NCI-H1105 treated with DMSO at 0.1 percent for 48 hours (cell line): Measurements from ENCODE around the gene PATJ.
"Not testable (repeated sequence)": the region's sequence is repeated elsewhere in the genome, so short reads cannot be mapped to it uniquely, and the experiment has no call there.

Source experiments
- DNase-seq: peaks from one replicate; lab custom pipeline; 2025; lab: John Stamatoyannopoulos, UW

PATJ gene

DNA sequence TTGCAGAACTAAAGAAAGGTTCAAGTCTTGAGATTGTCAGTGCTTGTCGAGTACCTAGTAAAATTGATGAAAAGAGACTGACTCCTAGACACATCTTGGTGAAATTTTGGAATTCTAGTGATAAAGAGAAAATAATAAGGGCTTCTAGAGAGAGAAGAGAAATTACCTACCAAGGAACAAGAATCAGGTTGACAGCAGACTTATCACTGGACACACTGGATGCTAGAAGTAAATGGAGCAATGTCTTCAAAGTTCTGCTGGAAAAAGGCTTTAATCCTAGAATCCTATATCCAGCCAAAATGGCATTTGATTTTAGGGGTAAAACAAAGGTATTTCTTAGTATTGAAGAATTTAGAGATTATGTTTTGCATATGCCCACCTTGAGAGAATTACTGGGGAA, 468.7 kb downstream of the PATJ start:
- no peak for DNase-seq

DNA sequence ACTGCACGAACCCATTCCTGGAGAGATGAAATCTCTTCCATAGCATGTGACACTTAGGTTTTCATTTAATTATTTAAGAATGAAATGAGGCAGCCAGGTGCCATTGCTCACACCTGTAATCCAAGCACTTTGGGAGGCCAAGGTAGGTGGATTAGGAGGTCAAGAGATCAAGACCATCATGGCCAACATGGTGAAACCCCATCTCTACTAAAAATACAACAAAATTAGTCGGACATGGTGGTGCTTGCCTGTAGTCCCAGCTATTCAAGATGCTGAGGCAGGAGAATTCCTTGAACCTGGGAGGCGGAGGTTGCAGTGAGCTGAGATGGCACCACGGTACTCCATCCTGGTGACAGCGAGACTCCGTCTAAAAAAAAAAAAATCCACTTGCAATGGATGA, 470.1 kb downstream of the PATJ start:
- no peak for DNase-seq

GRCh38 chr1:62213075-62213914, 471.0 kb downstream of the PATJ start:
- DNase-seq = no peak

GRCh38 chr1:62218604-62219003, 476.3 kb downstream of the PATJ start:
- DNase-seq = no peak

DNA sequence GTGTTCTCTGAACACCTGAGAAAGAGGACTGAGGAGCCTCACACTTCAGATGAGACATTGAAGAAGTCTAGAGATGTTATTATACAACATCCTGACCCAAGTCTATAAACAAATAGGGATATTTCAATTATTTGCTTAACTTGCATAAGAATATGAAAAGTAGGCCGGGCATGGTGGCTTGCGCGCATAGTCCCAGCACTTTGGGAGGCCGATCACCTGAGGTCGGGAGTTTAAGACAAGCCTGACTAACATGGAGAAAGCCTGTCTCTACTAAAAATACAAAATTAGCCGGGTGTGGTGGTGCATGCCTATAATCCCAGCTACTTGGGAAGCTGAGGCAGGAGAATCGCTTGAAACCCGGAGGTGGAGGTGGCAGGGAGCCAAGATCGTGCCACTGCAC, 478.2 kb downstream of the PATJ start:
- DNase-seq = not testable (repeated sequence)

DNA sequence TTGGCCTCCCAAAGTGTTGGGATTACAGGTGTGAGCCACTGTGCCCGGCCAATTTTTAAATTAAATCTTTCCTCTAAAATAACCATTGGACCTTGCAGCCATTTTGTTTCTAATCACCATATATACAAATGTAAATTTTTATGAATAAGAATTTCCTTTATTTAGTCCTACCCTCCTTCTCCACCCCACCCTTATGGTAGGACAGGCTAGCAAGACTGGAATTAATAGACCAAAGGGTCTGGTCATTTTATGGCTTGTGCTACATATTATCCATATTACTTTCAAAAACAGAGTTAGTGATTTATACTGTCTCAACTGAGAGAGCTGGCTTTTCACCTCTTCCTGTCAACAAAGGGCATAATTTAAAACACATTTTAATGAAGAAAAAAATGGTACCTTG, 478.9 kb downstream of the PATJ start:
- no peak for DNase-seq

DNA sequence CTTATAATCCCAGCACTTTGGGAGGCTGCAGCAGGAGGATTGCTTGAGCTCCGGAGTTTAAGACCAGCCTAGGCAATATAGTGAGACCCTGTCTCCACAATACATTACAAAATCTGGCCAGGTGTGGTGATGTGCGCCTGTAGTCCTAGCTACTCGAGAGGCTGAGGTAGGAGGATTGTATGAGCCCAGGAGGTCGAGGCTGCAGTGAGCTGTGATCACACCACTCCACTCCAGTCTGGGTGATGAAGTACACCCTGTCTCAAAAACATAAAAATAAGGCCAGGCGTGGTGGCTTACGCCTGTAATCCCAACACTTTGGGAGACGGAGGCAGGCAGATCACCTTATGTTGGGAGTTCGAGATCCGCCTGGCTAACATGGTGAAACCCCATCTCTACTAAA, 480.0 kb downstream of the PATJ start:
- DNase-seq = no peak

GRCh38 chr1:62224182-62224581, 481.9 kb downstream of the PATJ start:
- DNase-seq = no peak

- no peak for DNase-seq
These were observed 485.2 kb downstream of the PATJ start for GRCh38 chr1:62227496-62227895.
